Stimulated activated naive CD8-positive, alpha-beta T cell treated with anti-CD3 and anti-CD28 coated beads, Interleukin-15, Interleukin-2, amounts not matched to agents 100 ng/mL and 50 ng/mL, for 24 hours (primary cell): ENCODE results near the gene SKP1.

Source experiments
- H3K27ac Mint-ChIP-seq: one replicate; pipeline ENCODE4 v1.8.0; 2021; ENCODE audit warnings: mild to moderate bottlenecking, mixed read lengths
- H3K27me3 Mint-ChIP-seq: one replicate; pipeline ENCODE4 v1.8.0; 2021; ENCODE audit warnings: mixed read lengths
- H3K36me3 Mint-ChIP-seq: one replicate; pipeline ENCODE4 v1.8.0; 2021; ENCODE audit warnings: low read depth, mixed read lengths
- H3K4me1 Mint-ChIP-seq: one replicate; pipeline ENCODE4 v1.8.0; 2021; ENCODE audit warnings: low read depth, mixed read lengths
- H3K4me3 Mint-ChIP-seq: one replicate; pipeline ENCODE4 v1.8.0; 2021; ENCODE audit warnings: mild to moderate bottlenecking, mixed read lengths
- H3K9me3 Mint-ChIP-seq: one replicate; pipeline ENCODE4 v1.8.0; 2021; ENCODE audit warnings: mixed read lengths

The SKP1 gene

DNA sequence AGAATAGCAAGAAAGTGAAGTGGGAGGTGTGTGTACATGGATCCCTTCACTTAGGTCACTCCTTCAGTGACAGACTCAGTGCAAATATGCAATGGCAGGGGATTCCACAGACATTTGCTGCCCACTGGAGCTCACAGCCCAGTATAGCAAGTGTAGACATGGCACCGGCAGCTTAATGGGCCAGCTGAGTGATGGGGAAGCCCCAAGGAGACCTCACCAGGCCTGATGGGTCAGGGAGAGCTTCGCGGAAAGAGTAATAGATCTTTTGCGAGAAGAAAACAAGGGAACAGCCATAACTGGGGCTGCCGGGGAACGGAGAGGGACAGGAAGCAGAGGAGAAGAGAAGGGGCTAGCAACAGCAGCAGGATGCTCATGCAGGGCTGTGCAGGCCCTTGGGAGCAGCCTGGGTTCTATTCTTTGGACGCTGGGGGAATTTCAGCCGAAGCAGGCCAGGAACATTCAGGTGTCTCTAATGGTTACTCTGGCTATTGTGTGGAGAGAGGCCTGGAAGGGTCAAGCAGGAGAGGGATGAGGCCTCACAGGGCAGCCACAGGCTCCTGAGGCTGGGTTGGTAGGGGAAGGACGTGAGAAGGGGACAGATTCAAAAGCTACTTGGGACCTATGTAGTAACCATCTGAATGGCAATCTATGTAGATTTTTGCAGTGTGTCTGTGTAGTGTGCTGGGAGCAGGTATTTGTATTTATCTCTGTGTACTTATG is 35.3 kb downstream of the SKP1 start:
- Mint-ChIP-seq H3K4me3 (no peak overlapping the region), H3K36me3 (peaks cover 41% of the 10 kb centered on the region), H3K27ac (peak overlapping the region; percentile 21), H3K4me1 (peaks cover 68% of the 10 kb centered on the region), H3K27me3 (no peaks in the 10 kb centered on the region), H3K9me3 (no peaks in the 10 kb centered on the region)

DNA sequence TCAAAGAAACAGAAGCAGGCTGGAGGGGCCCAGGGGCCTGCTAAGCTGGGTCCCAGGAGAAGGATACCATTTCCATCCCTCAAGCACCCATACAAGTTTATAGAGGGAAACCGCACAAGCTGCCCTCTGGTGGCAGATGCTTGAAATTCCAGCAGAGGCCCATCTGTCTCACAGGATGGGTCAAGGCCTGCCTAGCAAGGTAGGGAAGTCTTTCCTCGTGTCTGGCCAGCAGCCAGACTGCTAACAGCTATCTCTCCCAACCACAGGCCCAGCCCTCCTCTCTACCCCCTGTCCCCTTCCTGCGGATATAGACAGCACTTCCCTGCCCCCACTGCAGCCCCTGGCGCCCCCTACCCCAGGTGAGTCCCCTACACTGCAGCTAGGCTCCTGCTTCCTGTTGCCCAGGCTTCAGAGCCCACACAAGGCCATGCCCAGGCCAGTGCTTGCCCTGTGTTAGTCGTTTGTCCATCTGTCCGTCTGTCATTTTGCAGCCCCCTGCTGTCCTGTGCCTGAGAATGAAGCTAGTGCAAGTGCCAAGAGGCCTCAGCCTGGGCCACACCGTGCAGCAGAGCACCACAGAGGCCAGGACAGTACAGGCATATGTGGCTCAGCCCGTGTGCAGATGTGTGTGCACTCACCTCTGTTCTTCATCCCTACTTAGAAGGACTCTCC is 36.1 kb downstream of the SKP1 start:
- peaks cover 41% of the 10 kb centered on the region for H3K36me3 Mint-ChIP-seq
- H3K27me3 Mint-ChIP-seq, result no peaks in the 10 kb centered on the region
- H3K9me3 Mint-ChIP-seq, result no peaks in the 10 kb centered on the region
- H3K4me3 Mint-ChIP-seq, result no peak overlapping the region
- H3K27ac Mint-ChIP-seq, result peak overlapping the region; percentile 26
- H3K4me1 Mint-ChIP-seq, result peaks cover 71% of the 10 kb centered on the region

DNA sequence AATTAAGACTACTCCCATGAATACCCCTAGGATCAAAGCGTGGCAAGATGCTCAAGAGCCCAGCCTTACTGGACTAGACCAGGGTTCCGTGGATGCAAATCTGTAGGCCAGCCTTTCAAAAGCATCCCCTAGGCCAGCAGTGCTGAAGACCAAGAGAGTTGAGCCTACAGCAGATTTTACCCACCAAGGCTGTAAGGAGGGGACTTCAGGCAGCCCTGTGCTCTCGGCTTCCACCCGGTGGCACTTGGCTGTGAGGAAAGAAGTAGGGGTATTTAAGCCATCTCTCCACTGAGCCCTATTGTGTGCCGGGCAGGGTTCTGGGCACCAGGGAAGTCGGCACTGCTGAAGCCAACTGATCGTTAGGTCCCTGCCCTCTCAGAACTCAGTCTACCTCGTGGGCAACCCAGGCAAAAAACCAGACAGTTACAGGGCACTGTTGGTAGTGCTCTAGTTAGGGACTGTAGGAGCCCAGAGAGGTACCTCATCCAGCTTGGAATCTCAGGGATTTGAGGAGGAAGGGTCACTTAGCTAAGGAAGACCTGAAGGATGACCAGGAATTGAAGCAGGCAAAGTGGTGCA is 36.8 kb downstream of the SKP1 start:
- Mint-ChIP-seq H3K36me3 (peaks cover 44% of the 10 kb centered on the region), H3K4me3 (no peak overlapping the region), H3K27me3 (no peaks in the 10 kb centered on the region), H3K27ac (peak overlapping the region; percentile 17), H3K9me3 (no peaks in the 10 kb centered on the region), H3K4me1 (peaks cover 71% of the 10 kb centered on the region)

DNA sequence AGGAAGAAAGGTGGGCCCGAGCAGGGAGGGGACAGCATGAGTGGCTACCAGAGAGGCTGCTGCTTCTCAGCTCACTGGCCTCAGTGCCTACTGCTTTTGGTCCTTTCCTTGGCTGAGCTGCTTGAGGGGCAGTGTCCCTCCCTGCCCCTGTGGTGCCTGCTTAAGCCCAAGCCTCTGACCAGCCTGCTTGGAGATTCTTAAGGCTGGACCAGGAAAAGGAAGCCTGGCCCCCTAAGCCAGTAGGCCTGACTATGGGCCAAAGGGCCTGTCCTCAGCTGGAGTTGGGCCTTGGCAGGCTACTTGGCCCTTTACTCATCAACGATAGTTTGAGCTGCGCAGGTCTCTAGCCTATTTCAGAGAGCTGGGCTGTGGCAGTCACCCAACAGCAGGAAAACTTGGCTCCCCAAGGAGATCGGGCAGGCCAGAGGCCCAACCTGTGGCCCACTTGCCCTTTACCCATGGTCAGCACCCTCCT is 37.3 kb downstream of the SKP1 start:
- H3K4me3 Mint-ChIP-seq, result no peak overlapping the region
- peaks cover 70% of the 10 kb centered on the region for H3K4me1 Mint-ChIP-seq
- no peaks in the 10 kb centered on the region for H3K27me3 Mint-ChIP-seq
- H3K27ac Mint-ChIP-seq, result no peak overlapping the region
- peaks cover 43% of the 10 kb centered on the region for H3K36me3 Mint-ChIP-seq
- H3K9me3 Mint-ChIP-seq, result no peaks in the 10 kb centered on the region

GRCh38 chr5:134138416-134139376 is 38.1 kb downstream of the SKP1 start:
- Mint-ChIP-seq H3K4me3 (peak overlapping the region; percentile 24), H3K27ac (peak overlapping the region; percentile 87), H3K9me3 (no peaks in the 10 kb centered on the region), H3K27me3 (no peaks in the 10 kb centered on the region), H3K4me1 (peaks cover 76% of the 10 kb centered on the region), H3K36me3 (peaks cover 43% of the 10 kb centered on the region)

- Mint-ChIP-seq H3K27me3 (no peaks in the 10 kb centered on the region), H3K27ac (no peak overlapping the region), H3K9me3 (no peaks in the 10 kb centered on the region), H3K36me3 (peaks cover 35% of the 10 kb centered on the region), H3K4me1 (peaks cover 95% of the 10 kb centered on the region), H3K4me3 (no peak overlapping the region)
Measured at GRCh38 chr5:134136771-134137170, 40.0 kb downstream of the SKP1 start.

DNA sequence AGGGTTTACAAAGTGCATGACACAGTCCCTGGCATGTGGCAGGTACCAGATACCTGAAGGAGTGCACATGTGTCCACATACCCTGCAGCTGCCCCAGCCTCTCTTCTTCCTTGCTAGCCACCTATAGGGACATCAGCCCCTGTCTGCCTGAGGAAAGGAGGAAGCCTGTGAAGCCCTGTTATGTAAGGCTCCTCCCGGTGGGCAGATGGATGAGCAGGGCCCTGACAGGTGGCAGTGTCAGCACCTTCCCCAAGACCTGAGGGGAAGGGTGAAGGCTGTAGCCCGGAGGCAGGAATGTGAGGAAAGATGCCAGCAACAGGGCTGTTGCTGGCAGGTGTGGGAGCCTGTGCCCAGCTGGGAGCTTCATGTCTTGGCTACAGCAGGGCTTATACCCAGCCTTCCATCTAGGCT is 40.5 kb downstream of the SKP1 start:
- Mint-ChIP-seq H3K4me3 (no peak overlapping the region), H3K4me1 (peaks cover 95% of the 10 kb centered on the region), H3K27ac (no peak overlapping the region), H3K9me3 (no peaks in the 10 kb centered on the region), H3K36me3 (peaks cover 29% of the 10 kb centered on the region), H3K27me3 (no peaks in the 10 kb centered on the region)

DNA sequence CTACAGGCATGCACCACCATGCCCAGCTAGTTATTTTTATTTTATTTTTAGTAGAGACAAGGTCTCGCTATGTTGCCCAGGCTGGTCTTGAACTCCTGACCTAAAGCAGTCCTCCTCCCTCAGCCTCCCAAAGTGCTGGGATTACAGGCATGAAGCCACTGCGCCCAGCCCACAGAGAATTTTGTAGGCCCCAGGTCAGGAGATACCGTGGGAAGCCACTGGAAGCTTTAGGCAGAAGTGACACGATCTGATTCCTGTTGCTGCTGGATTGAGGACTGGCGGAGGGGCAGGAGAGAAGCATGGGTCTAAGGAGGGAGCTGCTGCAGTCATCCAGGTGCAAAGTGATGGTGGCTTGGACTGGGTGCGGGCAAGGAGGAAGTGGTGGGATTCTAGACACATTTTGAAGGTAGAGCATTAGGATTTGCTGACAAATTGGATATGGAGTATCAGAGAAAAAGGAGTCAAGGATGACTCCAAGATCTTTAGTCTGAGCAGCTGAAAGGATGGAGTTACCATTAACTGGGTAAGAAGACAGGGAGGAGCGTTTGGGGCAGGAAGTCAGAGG is 41.6 kb downstream of the SKP1 start:
- peaks cover 24% of the 10 kb centered on the region for H3K36me3 Mint-ChIP-seq
- H3K9me3 Mint-ChIP-seq, result no peaks in the 10 kb centered on the region
- no peak overlapping the region for H3K27ac Mint-ChIP-seq
- peaks cover 97% of the 10 kb centered on the region for H3K4me1 Mint-ChIP-seq
- no peaks in the 10 kb centered on the region for H3K27me3 Mint-ChIP-seq
- H3K4me3 Mint-ChIP-seq, result peak overlapping the region; percentile 1

DNA sequence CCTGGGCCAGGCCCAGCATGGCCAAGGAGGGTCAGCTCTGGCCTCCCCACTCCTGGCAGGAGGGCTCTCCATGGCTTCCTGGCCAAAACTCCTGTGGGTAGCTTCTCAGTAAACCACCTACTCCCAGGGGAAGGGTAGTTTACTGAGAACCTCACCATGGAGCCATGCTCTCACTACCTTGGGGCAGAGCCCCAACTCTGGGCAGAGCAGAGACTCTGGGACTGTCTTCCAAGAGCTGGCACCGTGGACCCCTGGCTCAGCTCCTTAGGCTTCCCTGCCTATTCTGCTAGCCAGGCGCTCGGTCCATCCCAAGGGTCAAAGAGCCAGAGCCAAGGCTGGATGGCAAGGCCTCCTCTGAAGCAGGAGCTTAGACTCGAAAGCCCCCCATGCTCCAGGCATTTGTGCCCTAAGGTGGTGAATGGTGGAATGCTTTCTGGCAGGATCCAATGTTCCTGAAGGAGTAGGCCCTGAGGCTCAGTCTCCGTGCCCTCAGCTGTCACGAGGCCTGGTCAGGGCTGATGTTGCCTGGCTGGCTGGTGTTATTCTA is 42.7 kb downstream of the SKP1 start:
- H3K36me3 Mint-ChIP-seq, result peaks cover 20% of the 10 kb centered on the region

GRCh38 chr5:134133188-134133994 is 43.4 kb downstream of the SKP1 start:
- peaks cover 23% of the 10 kb centered on the region for H3K36me3 Mint-ChIP-seq
- H3K4me3 Mint-ChIP-seq, result peak overlapping the region; percentile 69
- H3K9me3 Mint-ChIP-seq, result no peaks in the 10 kb centered on the region
- no peaks in the 10 kb centered on the region for H3K27me3 Mint-ChIP-seq
- peak overlapping the region; percentile 98 for H3K27ac Mint-ChIP-seq
- peaks cover 98% of the 10 kb centered on the region for H3K4me1 Mint-ChIP-seq

More for the DNA sequence above, 42.7 kb downstream of the SKP1 start:
- H3K9me3 Mint-ChIP-seq, result no peaks in the 10 kb centered on the region
- no peak overlapping the region for H3K27ac Mint-ChIP-seq
- peaks cover 98% of the 10 kb centered on the region for H3K4me1 Mint-ChIP-seq
- H3K27me3 Mint-ChIP-seq, result no peaks in the 10 kb centered on the region
- no peak overlapping the region for H3K4me3 Mint-ChIP-seq

- Mint-ChIP-seq H3K27me3 (no peaks in the 10 kb centered on the region), H3K4me3 (peak overlapping the region; percentile 69), H3K36me3 (peaks cover 23% of the 10 kb centered on the region), H3K4me1 (peaks cover 98% of the 10 kb centered on the region), H3K27ac (peak overlapping the region; percentile 98), H3K9me3 (no peaks in the 10 kb centered on the region)
Measured at GRCh38 chr5:134132372-134133187, 44.2 kb downstream of the SKP1 start.

GRCh38 chr5:134131578-134132350 is 45.0 kb downstream of the SKP1 start:
- H3K4me1 Mint-ChIP-seq, result peaks cover 98% of the 10 kb centered on the region
- H3K4me3 Mint-ChIP-seq, result peak overlapping the region; percentile 69
- peak overlapping the region; percentile 98 for H3K27ac Mint-ChIP-seq
- H3K9me3 Mint-ChIP-seq, result no peaks in the 10 kb centered on the region
- H3K27me3 Mint-ChIP-seq, result no peaks in the 10 kb centered on the region
- peaks cover 23% of the 10 kb centered on the region for H3K36me3 Mint-ChIP-seq
